SK-N-DZ (cell line): Measurements from ENCODE around the gene ABI2.

Source experiments
- DNase-seq: peaks from one replicate; pipeline ENCODE4 v3.0.0-alpha.2; 2015; ENCODE audit warnings: low spot score

The ABI2 gene

GRCh38 chr2:203476881-203477280 is 148.7 kb downstream of the ABI2 start:
- DNase-seq = no peak

- DNase-seq = no peak
Measured at GRCh38 chr2:203480623-203481022, 152.4 kb downstream of the ABI2 start.

GRCh38 chr2:203484266-203485112 is 156.3 kb downstream of the ABI2 start:
- DNase-seq = peak; percentile 23

- DNase-seq = no peak
Measured at GRCh38 chr2:203489531-203489930, 161.3 kb downstream of the ABI2 start.

- no peak for DNase-seq
Measured at GRCh38 chr2:203490391-203490790, 162.2 kb downstream of the ABI2 start.

GRCh38 chr2:203492965-203493364 is 164.8 kb downstream of the ABI2 start:
- no peak for DNase-seq
